Vagina (tissue), 2 donors: Measurements from ENCODE around the gene GALNT9.

Experiments used
- POLR2A ChIP-seq, 2 donors: fragments of 450-650 bp; IDR thresholded peaks; one replicate each; pipeline ENCODE4 v1.6.1; 2017; ENCODE audit warnings: antibody characterized with exemption in 2 of 2, mild to moderate bottlenecking in 2 of 2, moderate library complexity in 2 of 2
- POLR2AphosphoS5 ChIP-seq, 2 donors: sonication (generic); formaldehyde crosslinking; IDR thresholded peaks; one replicate each; pipeline ENCODE4 v1.9.0; 2017; ENCODE audit warnings: antibody characterized with exemption in 2 of 2, mild to moderate bottlenecking in 2 of 2, low read depth in 1 of 2; ENCODE audit not compliant: insufficient read depth in 1 of 2
- TF ChIP-seq, protein P1 (sequence below), 3 experiments: fragments of 450-650 bp in 2 of 3; fragments of 200-600 bp in 1 of 3; sonication (generic) in 1 of 3; IDR thresholded peaks; one replicate each; pipeline ENCODE4 v1.5.1; 2017 to 2019; ENCODE audit warnings: antibody characterized with exemption in 3 of 3, mild to moderate bottlenecking in 2 of 3, moderate library complexity in 2 of 3

DNA sequence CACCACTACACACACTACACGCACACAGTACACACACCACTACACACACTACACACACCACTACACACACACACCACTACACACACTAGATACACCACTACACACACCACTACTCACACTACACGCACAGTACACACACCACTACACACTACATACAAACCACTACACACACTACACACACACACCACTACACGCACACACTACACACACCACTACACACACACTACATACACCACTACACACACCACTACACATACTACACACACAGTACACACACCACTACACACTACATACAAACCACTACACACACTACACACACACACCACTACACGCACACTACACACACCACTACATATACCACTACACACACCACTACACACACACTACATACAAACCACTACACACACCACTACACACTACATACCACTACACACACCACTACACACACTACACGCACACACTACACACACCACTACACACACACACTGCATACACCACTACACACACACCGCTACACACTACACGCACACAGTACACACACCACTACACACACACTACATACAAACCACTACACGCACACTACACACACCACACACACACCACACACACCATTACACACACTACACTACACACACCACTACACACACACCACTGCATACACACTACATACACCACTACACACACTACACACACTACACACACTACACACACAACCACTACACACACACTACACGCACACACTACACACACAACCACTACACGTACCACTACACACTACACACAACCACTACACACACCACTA lies 173.4 kb downstream of the GALNT9 start:
- TF ChIP-seq POLR2AphosphoS5 (IDR thresholded peaks at IDR 0.05; ENCODE audit: insufficient read depth in 1 of 2, low read depth in 1 of 2): no peak
- TF ChIP-seq, protein P1, sequence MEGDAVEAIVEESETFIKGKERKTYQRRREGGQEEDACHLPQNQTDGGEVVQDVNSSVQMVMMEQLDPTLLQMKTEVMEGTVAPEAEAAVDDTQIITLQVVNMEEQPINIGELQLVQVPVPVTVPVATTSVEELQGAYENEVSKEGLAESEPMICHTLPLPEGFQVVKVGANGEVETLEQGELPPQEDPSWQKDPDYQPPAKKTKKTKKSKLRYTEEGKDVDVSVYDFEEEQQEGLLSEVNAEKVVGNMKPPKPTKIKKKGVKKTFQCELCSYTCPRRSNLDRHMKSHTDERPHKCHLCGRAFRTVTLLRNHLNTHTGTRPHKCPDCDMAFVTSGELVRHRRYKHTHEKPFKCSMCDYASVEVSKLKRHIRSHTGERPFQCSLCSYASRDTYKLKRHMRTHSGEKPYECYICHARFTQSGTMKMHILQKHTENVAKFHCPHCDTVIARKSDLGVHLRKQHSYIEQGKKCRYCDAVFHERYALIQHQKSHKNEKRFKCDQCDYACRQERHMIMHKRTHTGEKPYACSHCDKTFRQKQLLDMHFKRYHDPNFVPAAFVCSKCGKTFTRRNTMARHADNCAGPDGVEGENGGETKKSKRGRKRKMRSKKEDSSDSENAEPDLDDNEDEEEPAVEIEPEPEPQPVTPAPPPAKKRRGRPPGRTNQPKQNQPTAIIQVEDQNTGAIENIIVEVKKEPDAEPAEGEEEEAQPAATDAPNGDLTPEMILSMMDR (IDR thresholded peaks at IDR 0.05): no peak
- TF ChIP-seq POLR2A (IDR thresholded peaks at IDR 0.05): no peak
